Measurements from ENCODE around the gene CDC25B.
A peak's percentile ranks its signal among the peaks of the same experiment; 100 is the strongest.
"Not testable (repeated sequence)": the region's sequence is repeated elsewhere in the genome, so short reads cannot be mapped to it uniquely, and the experiment has no call there.

CDC25B gene

DNA sequence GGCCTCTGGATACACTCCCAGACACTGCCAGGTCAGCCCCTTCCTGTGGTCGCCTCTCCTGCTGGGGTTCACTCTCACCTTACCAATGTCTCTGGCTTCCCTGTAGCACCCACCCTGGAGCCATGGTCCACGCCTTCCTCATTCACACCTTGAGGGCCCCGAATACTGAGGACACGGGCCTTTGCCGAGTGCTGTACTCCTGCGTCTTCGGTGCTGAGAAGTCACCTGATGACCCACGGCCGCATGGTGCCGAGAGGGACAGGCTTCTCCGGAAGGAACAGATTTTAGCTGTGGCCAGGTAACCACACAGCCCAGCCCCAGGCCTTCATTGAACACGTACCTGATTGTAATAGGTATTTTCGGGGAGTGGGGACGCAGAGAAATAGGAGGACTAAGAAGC lies 25.9 kb downstream of the CDC25B start:
- H3K4me3 ChIP-seq (ENCODE audit: low read depth, low read length), result no peak overlapping the region

- H3K4me3 ChIP-seq (ENCODE audit: low read depth, low read length), result no peak overlapping the region
Observed at GRCh38 chr20:3823881-3824280, 27.8 kb downstream of the CDC25B start.

DNA sequence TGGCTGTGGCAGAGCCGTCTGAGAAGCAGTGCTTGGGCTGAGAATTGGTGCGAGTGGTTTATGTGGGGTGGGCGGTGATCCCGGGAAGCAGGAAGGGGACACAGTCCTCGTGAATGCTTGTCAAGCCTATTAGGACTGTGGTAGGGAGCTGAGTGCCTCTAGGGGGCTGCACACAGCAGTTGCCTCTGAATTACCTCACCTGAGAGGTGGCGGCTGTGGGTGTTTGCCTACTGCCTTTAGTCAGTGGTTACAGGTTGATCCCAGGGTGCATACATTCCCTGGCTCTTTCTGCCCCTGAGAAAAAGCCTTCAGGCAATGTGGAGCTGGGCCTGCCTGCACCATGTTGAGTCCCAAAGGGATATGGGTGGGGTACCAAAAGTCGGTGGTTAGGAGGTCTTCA lies 29.4 kb downstream of the CDC25B start:
- H3K4me3 ChIP-seq (ENCODE audit: low read depth, low read length), result no peak overlapping the region

DNA sequence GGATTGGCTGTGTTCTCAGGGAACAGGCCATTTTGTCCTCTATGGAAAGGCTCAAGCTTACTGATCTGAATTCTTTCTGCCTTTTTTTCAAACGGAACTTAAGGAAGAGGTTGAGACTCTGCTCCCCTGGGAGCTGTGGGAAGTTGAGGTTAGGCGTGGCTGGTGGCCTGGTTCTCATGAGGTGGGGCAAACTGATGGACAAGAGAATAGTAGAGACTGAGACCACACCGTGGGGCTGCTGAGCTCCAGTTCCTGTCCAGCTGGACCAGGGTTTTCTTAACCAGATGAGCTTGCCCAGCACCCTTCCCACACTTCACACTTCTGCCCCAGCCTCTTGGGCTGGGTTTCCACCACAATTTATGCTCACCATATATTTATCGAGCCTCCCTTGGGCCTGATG lies 30.3 kb downstream of the CDC25B start:
- no peak overlapping the region for H3K4me3 ChIP-seq (ENCODE audit: low read depth, low read length)

GRCh38 chr20:3828798-3829197 lies 32.7 kb downstream of the CDC25B start:
- no peak overlapping the region for H3K4me3 ChIP-seq (ENCODE audit: low read depth, low read length)

DNA sequence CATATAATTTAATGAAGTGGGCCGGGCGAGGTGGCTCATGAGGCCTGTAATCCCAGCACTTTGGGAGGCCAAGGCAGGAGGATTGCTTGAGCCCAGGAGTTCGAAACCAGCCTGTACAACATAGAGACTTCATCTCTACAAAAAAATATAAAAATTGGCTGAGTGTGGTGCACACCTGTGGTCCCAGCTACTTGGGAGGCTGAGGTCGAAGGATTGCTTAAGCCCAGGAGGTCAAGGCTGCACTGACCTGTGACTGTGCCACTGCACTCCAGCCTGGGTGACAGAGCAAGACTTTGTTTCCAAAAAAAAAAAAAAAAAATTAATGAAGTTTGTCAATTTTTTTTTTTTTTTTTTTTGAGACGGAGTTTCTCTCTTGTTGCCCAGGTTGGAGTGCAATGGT lies 33.8 kb downstream of the CDC25B start:
- H3K4me3 ChIP-seq (ENCODE audit: low read depth, low read length), result not testable (repeated sequence)

- H3K4me3 ChIP-seq (ENCODE audit: low read depth, low read length), result no peak overlapping the region
Observed at GRCh38 chr20:3836132-3836531, 40.0 kb downstream of the CDC25B start.

DNA sequence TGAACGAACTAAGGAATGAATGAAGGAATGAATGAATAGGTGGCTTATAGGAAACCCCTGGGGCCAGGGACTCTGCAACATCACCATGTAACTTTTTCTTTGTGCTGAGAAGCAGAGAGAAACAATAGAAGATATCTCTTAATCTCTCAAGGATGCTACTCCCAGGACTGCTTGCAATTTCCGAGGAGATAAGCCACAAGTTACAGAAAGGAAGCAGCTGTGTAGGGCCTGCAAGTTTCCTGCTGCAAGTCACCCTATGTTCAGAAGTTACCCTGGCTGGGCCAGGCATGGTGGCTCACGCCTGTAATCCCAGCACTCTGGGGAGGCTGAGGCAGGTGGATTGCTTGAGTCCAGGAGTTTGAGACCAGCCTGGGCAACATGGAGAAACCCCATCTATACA lies 43.2 kb downstream of the CDC25B start:
- H3K4me3 ChIP-seq (ENCODE audit: low read depth, low read length), result no peak overlapping the region

DNA sequence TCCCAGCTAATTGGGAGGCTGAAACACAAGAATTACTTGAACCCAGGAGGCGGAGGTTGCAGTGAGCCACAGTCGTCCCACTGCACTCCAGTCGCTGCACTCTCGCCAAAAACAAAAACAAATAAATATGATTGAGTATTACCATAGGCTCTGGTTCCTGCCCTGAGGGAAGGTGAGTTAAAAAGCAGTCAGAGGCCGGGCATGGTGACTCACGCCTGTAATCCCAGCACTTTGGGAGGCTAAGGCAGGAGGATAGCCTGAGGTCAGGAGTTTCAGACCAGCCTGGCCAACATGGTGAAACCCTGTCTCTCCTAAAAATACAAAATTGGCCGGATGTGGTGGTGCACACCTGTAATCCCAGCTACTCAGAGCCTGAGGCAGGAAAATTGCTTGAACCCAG lies 44.1 kb downstream of the CDC25B start:
- H3K4me3 ChIP-seq (ENCODE audit: low read depth, low read length), result not testable (repeated sequence)

DNA sequence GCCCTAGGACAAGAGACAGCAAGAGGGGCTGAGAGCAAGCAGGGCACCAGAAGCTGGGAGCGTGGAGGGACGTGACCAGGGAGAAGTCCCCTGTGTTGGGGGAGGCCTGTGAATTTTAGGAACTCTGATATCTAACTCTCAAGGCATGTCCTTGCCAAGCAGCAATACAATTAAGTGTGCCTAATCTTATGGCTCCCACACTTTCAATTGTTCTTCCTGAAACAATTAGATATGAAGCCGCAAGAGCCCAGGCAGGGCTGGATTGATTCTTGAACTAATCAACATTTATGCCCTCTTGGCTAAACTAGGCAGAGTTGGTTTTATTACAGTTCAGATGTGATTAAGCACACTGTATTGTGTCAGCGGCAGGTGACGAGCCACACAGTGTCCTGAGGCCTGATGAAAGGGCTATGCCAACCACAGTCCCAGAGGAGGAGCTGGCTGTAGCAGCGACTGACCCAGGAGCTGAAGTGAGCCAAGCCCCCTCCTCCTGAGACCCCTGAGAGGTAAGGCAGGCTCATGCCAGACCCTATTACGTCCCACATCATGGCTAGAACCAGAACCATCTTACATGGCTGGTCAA lies 46.3 kb downstream of the CDC25B start:
- no peak overlapping the region for H3K4me3 ChIP-seq (ENCODE audit: low read depth, low read length)

- no peak overlapping the region for H3K4me3 ChIP-seq (ENCODE audit: low read depth, low read length)
Observed at GRCh38 chr20:3843490-3843889, 47.4 kb downstream of the CDC25B start.

- not testable (repeated sequence) for H3K4me3 ChIP-seq (ENCODE audit: low read depth, low read length)
Observed at GRCh38 chr20:3843990-3844619, 48.0 kb downstream of the CDC25B start.

DNA sequence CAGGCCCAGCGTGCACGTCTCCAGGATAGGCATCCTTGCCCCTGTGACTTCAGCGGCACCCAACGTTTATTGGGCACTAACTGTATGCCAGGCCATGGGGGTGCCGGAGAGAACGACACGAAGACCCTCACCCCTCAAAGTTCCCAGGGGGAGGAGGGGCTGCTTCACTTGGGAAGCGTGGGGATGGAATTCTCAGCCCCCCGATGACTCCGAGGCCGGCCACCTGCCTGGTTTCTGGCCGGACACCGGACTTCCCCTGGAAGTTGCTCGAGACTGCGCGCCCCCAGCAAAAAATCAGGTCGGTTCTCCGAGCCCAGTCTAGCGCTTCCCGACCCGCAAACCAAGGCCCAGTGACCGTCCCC lies 50.2 kb downstream of the CDC25B start:
- H3K4me3 ChIP-seq (ENCODE audit: low read depth, low read length), result peak overlapping the region; percentile 82

DNA sequence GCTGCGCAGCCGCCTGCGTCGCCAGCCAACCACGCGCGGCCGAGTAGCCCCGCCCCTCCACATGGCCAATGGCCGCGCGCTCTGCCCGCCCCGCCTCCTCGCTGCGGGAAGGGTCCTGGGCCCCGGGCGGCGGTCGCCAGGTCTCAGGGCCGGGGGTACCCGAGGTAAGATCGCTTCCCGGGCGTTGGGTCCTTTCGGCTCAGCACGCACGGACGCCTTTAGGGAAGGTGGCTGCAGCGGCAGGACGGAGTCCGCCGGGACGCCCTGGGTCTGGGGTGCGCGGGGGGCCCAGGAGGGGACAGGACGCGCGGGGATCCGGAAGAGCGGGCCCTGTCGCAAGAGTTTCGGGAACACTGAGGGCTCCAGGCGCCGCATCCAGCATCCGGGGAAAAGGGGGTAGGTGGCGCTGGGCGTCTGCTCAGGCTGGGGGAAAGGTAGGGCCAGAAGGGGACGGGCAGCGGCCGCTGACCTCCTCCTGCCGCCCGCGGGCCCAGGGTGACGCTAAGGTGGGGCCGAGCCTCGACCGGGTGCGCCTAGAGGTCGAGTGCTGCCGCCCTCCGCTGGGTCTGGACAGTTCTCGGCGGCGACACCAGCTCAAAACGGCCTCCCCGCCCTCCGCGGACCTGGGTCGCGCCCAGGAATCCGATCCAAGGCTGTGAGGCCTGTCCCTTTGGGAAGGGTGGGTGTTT lies 50.8 kb downstream of the CDC25B start, which contains the start of gene MAVS:
TSS of gene MAVS (plus strand) at position 95 of the 689 bp plus-strand sequence. CDS start 7,791 bp downstream, outside the sequence.
- H3K4me3 ChIP-seq (ENCODE audit: low read depth, low read length), result peak within 1 kb of the TSS; percentile 82

DNA sequence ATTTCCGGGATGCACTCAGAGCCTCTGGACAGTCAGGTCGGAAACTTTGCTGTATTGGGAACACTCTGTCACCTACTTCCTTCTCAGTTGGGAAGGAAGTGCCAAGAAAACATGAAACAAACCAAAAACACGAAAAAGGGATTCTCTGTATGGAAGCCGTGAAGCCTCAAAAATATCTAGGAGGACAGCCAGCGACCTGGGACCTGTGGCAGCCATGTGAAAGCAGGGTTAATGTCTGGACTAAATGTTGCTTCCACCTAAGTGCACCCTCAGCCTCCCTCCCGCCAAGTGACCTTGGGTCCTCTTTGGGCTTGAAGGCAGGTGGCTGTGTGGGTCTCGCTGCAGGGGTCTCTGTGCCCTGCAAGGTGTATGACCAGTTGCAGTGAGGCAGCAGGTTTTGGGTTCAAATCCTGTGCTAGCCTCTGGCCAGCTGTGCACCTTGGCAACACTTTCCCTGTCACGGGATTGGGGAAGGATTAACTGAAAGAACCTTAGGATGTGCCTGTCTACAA lies 51.4 kb downstream of the CDC25B start:
- H3K4me3 ChIP-seq (ENCODE audit: low read depth, low read length), result peak overlapping the region; percentile 82

GRCh38 chr20:3848565-3848964 lies 52.5 kb downstream of the CDC25B start:
- H3K4me3 ChIP-seq (ENCODE audit: low read depth, low read length), result no peak overlapping the region

DNA sequence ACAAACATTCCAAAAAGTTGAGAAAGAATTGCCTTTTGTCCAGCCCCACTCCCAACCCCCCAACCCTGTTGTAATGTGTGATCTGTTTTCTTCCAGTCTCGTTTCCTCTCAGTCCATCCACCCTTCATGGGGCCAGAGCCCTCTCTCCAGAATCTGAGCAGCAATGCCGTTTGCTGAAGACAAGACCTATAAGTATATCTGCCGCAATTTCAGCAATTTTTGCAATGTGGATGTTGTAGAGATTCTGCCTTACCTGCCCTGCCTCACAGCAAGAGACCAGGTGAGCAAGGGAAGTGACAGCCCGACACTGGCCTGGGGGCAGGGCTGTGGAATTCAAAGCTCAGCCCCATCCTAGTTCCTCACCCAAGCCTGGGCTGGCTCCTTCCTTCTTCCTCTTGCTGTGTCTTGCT lies 58.4 kb downstream of the CDC25B start:
- no peak overlapping the region for H3K4me3 ChIP-seq (ENCODE audit: low read depth, low read length)
